Progenitor cell of endocrine pancreas (in vitro differentiated cells): ENCODE data around the gene FUT1. TPM values are rescaled to one million over a fixed set of nuclear protein-coding genes. Genes with fewer than 3 reads are reported as not detected.

Source experiments
- DNase-seq: peaks from one replicate; pipeline ENCODE4 v3.0.0; 2021; ENCODE audit warnings: low spot score; ENCODE audit not compliant: unreplicated experiment
- H3K27ac Mint-ChIP-seq: 2 replicates; pipeline ENCODE4 v1.8.0; 2021; ENCODE audit warnings: mild to moderate bottlenecking, moderate library complexity, mixed read lengths
- H3K27me3 Mint-ChIP-seq: 2 replicates; pipeline ENCODE4 v1.8.0; 2021; ENCODE audit warnings: mixed read lengths
- H3K36me3 Mint-ChIP-seq: 2 replicates; pipeline ENCODE4 v1.8.0; 2022; ENCODE audit warnings: mixed read lengths; ENCODE audit not compliant: insufficient read depth
- H3K4me1 Mint-ChIP-seq: 2 replicates; pipeline ENCODE4 v1.8.0; 2021; ENCODE audit warnings: low read depth, mixed read lengths
- H3K4me3 Mint-ChIP-seq: 2 replicates; pipeline ENCODE4 v1.8.0; 2021; ENCODE audit warnings: low read depth, mild to moderate bottlenecking, moderate library complexity, mixed read lengths
- H3K9me3 Mint-ChIP-seq: 2 replicates; pipeline ENCODE4 v1.8.0; 2021; ENCODE audit warnings: low read depth, mixed read lengths
- total RNA-seq: library from RNA; stranded (reverse); gene quantifications from 2 replicates; pipeline ENCODE4 v1.2.1, GENCODE V29; 2021
- TF ChIP-seq, protein P1 (sequence below): fragments of 200-600 bp; sonication (generic); IDR thresholded peaks from one replicate; pipeline ENCODE4 v1.5.0; 2021; ENCODE audit warnings: antibody characterized with exemption, mild to moderate bottlenecking; ENCODE audit not compliant: unreplicated experiment

FUT1 gene
- total RNA-seq, 1 donor from 2014 or later, result 5.4 TPM

DNA sequence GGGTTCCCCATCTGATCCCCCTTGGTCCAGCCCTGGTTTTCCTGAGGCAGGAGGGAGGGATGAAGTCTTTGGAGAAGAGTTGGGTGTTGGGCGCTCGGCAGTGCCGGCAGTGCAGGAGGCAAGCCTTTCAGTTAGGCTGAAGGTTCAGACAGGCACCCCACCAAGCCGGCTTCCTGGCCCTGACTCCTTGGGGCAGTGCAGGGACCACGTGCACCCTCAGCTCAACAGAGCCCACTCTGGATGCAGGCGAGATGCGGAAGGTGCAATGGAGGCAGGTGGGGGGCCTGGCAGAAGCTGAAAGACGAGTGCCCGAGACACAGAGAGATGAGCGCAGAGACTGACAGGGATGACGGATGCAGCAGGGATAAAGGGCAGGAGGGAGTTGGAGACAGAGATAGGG is 44.0 kb downstream of the FUT1 start:
- Mint-ChIP-seq H3K4me3 (no peak overlapping the region), H3K27ac (no peak overlapping the region), H3K9me3 (no peaks in the 10 kb centered on the region), H3K27me3 (no peaks in the 10 kb centered on the region), H3K36me3 (peaks cover 9% of the 10 kb centered on the region), H3K4me1 (no peaks in the 10 kb centered on the region)
- no peak for DNase-seq
- TF ChIP-seq, protein P1, sequence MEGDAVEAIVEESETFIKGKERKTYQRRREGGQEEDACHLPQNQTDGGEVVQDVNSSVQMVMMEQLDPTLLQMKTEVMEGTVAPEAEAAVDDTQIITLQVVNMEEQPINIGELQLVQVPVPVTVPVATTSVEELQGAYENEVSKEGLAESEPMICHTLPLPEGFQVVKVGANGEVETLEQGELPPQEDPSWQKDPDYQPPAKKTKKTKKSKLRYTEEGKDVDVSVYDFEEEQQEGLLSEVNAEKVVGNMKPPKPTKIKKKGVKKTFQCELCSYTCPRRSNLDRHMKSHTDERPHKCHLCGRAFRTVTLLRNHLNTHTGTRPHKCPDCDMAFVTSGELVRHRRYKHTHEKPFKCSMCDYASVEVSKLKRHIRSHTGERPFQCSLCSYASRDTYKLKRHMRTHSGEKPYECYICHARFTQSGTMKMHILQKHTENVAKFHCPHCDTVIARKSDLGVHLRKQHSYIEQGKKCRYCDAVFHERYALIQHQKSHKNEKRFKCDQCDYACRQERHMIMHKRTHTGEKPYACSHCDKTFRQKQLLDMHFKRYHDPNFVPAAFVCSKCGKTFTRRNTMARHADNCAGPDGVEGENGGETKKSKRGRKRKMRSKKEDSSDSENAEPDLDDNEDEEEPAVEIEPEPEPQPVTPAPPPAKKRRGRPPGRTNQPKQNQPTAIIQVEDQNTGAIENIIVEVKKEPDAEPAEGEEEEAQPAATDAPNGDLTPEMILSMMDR, result no peak

DNA sequence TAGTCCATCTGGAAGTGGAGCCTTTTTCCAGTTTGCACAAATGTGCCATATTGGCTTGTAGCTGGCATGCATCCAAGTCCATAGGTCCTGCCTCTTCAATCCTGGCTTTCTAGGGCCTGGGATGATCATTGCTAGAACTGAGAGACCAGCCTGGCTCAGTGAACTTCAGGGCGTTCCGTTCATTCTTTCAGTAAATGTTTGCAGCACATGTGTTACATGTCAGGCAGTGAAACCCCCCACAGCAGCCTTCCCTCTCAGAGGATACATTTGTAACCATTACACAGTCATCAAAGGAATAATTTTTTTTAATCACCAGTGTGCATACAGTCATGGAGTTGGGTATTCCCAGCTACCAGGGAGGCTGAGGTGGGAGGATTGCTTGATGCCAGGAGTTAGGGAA is 47.0 kb downstream of the FUT1 start:
- Mint-ChIP-seq H3K36me3 (peaks cover 17% of the 10 kb centered on the region), H3K27me3 (no peaks in the 10 kb centered on the region), H3K27ac (no peak overlapping the region), H3K4me1 (no peaks in the 10 kb centered on the region), H3K9me3 (no peaks in the 10 kb centered on the region), H3K4me3 (no peak overlapping the region)
- DNase-seq, result no peak
- TF ChIP-seq, protein P1, result no peak

DNA sequence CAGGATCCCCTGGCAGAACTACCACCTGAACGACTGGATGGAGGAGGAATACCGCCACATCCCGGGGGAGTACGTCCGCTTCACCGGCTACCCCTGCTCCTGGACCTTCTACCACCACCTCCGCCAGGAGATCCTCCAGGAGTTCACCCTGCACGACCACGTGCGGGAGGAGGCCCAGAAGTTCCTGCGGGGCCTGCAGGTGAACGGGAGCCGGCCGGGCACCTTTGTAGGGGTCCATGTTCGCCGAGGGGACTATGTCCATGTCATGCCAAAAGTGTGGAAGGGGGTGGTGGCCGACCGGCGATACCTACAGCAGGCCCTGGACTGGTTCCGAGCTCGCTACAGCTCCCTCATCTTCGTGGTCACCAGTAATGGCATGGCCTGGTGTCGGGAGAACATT is 49.1 kb downstream of the FUT1 start:
- TF ChIP-seq, protein P1, result no peak
- H3K27ac Mint-ChIP-seq, result no peak overlapping the region
- no peaks in the 10 kb centered on the region for H3K4me1 Mint-ChIP-seq
- no peak overlapping the region for H3K4me3 Mint-ChIP-seq
- no peaks in the 10 kb centered on the region for H3K9me3 Mint-ChIP-seq
- no peak for DNase-seq
- H3K27me3 Mint-ChIP-seq, result no peaks in the 10 kb centered on the region
- peaks cover 17% of the 10 kb centered on the region for H3K36me3 Mint-ChIP-seq

DNA sequence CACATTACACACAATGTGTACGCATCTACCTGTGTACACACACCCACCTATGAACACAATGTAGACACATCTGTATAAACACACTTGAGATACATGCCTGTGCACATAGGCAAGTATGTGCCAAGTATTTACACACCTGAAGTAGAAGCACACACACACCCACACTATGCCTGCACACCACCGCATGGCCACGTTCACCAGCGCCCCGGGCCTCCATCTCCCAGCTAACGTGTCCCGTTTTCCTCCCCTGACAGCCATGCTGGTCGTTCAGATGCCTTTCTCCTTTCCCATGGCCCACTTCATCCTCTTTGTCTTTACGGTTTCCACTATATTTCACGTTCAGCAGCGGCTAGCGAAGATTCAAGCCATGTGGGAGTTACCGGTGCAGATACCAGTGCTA is 49.7 kb downstream of the FUT1 start:
- Mint-ChIP-seq H3K4me3 (no peak overlapping the region), H3K9me3 (no peaks in the 10 kb centered on the region), H3K36me3 (peaks cover 17% of the 10 kb centered on the region)

DNA sequence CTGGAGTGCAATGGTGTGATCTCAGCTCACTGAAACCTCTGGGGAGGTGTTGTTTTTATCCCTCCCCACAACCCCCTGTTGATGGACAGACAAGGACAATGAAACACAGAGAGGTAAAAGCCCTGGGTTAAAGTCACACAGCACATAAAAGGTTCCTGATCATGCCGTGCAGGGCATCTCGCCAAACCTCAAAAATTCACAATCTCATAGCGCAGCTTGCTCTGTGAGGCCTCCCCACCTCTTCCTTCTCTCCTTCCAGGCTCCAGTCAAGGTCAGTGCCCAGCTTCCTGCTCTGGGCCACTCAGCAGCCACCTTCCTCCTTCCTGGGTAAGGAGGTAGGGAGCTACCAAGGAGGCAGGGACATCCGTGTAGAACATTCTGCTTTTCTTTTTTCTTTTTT is 54.4 kb downstream of the FUT1 start:
- Mint-ChIP-seq H3K36me3 (peaks cover 6% of the 10 kb centered on the region), H3K27me3 (peaks cover 26% of the 10 kb centered on the region), H3K9me3 (no peaks in the 10 kb centered on the region), H3K4me1 (peaks cover 10% of the 10 kb centered on the region), H3K4me3 (no peak overlapping the region), H3K27ac (no peak overlapping the region)
- TF ChIP-seq, protein P1, result no peak
- DNase-seq, result no peak

More for the DNA sequence above, 49.7 kb downstream of the FUT1 start:
- no peak overlapping the region for H3K27ac Mint-ChIP-seq
- no peaks in the 10 kb centered on the region for H3K4me1 Mint-ChIP-seq
- TF ChIP-seq, protein P1, result no peak
- H3K27me3 Mint-ChIP-seq, result peaks cover 4% of the 10 kb centered on the region
- DNase-seq, result no peak

Other genes with a start within 250 kb of the FUT1 start
- 11.4 and 12.7 TPM in 2 replicates for gene LMTK3, start 240.8 kb downstream of the FUT1 start, total RNA-seq
- gene SULT2B1, start 200.5 kb downstream of the FUT1 start, total RNA-seq, result not detected in 2 replicates
- not detected in 2 replicates for gene SPACA4, start 145.9 kb downstream of the FUT1 start, total RNA-seq
- gene FAM83E, start 137.6 kb downstream of the FUT1 start, total RNA-seq, result 3.8 and 4.3 TPM in 2 replicates
- gene RPL18, start 133.5 kb downstream of the FUT1 start, total RNA-seq, result 1,379 and 1,392 TPM in 2 replicates
- 137 and 138 TPM in 2 replicates for gene SPHK2, start 133.1 kb downstream of the FUT1 start, total RNA-seq
- 5.1 and 5.3 TPM in 2 replicates for gene DBP, start 115.3 kb downstream of the FUT1 start, total RNA-seq
- 8.9 and 9.6 TPM in 2 replicates for gene CA11, start 106.5 kb downstream of the FUT1 start, total RNA-seq
- gene NTN5, start 79.6 kb downstream of the FUT1 start, total RNA-seq, result 0.91 and 1.0 TPM in 2 replicates
- 1.4 and 2.4 TPM in 2 replicates for gene FUT2, start 56.7 kb downstream of the FUT1 start, total RNA-seq
- gene MAMSTR, start 32.9 kb downstream of the FUT1 start, total RNA-seq, result 2.0 and 2.1 TPM in 2 replicates
- 1.9 and 2.4 TPM in 2 replicates for gene RASIP1, start 12.0 kb downstream of the FUT1 start, total RNA-seq
- gene IZUMO1, start 5.7 kb downstream of the FUT1 start, total RNA-seq, result 0.55 and 1.0 TPM in 2 replicates
- gene FGF21, start 2.9 kb upstream of the FUT1 start, total RNA-seq, result not detected in 2 replicates
- gene BCAT2, start 58.4 kb upstream of the FUT1 start, total RNA-seq, result 61.0 and 70.0 TPM in 2 replicates
- 20.5 and 22.1 TPM in 2 replicates for gene HSD17B14, start 83.8 kb upstream of the FUT1 start, total RNA-seq
- 8.5 and 11.7 TPM in 2 replicates for gene PLEKHA4, start 116.0 kb upstream of the FUT1 start, total RNA-seq
- gene PPP1R15A, start 119.8 kb upstream of the FUT1 start, total RNA-seq, result 44.5 and 48.9 TPM in 2 replicates
- 0.46 TPM in 1 of 2 replicates, not detected in the other for gene TULP2, start 146.1 kb upstream of the FUT1 start, total RNA-seq
- 149 and 165 TPM in 2 replicates for gene NUCB1, start 147.7 kb upstream of the FUT1 start, total RNA-seq
- gene DHDH, start 181.1 kb upstream of the FUT1 start, total RNA-seq, result 1.1 and 1.8 TPM in 2 replicates
- gene BAX, start 202.2 kb upstream of the FUT1 start, total RNA-seq, result 141 and 153 TPM in 2 replicates
- gene FTL, start 212.7 kb upstream of the FUT1 start, total RNA-seq, result 2,544 and 2,716 TPM in 2 replicates
- 57.4 and 65.8 TPM in 2 replicates for gene GYS1, start 240.7 kb upstream of the FUT1 start, total RNA-seq
- gene RUVBL2, start 241.2 kb upstream of the FUT1 start, total RNA-seq, result 81.5 and 83.0 TPM in 2 replicates